Measurements from ENCODE around the gene TUBGCP3.

The TUBGCP3 gene

DNA sequence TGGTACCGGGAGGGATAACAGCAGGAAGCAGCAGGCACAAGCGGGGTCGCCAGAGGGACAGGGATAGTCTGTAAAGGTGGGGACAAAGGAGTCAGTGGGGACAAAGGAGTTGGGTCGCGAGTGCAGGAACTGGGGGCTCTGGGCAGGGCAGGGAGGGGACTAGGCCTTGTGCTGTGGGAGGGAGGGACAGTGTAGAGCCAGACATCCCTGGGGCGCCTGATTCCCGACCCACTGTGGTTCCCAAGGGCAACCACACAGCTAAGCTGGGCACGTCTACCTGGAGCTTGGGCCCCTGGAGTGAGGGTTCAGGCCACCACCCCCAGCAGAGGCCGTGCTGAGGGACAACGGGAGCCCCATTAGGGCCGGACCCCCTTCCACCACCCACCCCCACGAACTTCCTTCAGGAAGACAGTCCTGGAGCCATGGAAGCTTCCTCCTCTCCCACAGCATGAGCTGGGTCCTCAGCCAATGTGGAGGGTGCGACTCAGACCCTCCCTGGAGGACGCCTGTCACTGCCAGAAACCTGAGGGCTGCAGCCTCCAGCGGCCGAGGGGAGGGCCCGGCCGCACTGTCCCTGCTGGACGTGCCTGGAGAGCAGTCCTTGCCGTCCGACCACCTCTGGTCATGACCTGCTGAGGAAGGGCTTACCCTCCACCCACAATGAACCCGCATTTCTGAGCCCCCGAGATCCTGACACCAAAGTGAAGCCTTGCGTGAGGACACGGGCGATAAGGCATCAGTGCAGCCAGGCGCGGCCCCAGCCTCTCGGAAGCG is 133.9 kb downstream of the TUBGCP3 start:
- DNase-seq (ENCODE audit: low spot score), result no peak

- DNase-seq (ENCODE audit: low spot score), result no peak
These were observed 134.6 kb downstream of the TUBGCP3 start for GRCh38 chr13:112453207-112453829.

DNA sequence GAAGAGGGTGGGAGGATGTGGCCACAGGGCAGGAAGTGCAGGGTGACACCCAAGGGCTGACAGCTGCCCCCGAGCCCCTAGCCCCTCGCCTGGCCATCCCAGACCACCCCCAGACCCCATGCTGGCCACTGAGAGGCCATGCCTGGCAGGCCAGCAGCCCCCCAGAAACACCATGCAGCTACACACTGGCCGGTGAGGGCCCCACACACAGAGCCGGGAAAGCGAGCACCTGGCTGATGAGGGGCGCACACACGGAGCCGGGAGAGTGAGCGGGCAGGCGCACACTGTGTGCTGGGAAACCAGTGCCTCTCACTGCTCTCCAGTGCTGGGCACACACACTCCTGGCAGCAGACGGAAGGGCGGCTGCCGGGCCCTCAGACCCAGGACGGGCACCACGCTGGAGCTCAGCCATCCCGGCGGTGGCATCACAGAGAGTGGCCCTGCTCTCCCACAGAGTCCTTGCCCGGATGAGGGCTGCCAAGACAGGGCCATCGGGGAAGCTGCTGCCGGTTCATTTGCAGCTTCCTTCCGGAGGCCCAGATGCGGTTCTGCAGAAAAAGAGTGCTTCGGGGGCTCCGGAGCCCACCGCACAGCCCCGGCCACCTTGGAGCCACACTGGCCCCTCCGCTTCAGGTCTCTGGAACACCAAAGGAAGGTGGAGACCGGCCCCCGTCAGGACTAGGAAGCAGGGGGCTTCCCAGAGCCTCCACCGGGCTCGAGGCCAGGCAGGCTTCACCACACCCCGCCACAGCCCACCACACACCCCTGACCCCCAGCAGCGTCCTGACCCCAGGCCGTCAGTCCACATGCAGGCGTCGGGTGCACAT is 135.4 kb downstream of the TUBGCP3 start:
- no peak for DNase-seq (ENCODE audit: low spot score)

- DNase-seq (ENCODE audit: low spot score), result no peak
These were observed 136.2 kb downstream of the TUBGCP3 start for GRCh38 chr13:112451512-112452379.

GRCh38 chr13:112450904-112451240 is 137.1 kb downstream of the TUBGCP3 start:
- DNase-seq (ENCODE audit: low spot score), result no peak

DNA sequence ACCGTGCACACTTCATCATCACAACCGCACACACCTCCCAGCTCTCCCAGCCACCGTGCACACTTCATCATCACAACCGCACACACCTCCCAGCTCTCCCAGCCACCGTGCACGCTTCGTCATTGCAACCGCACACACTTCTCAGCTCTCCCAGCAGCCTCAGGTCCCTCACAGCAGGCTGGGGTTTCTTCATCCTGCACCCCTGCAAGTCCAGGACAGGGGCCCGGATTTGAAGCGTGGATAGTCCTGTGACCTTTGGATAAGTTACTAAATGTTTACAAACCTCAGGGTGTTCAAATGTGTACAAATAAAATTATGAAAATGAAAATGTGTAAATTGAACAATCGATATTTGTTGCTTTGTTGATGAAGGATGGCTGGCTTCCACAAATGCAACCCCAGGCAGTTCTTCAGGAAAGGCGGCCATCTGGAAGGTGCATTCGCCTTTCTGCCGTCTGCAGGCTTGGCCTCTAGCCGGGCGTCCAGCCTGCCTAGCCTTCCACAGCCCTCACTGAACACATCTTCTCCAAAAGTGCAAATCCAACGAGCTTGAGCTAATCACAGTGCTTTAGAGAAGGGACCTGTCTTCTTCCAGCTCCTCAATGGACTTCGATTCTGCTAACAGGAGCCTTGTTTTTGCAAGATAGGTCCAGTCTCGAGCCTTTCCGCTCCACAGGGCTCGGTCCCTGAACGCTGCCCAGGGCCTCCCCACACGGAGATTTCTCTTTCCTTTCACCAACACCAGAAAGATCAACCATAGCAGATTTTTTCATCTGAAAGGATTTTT is 137.6 kb downstream of the TUBGCP3 start:
- DNase-seq (ENCODE audit: low spot score), result no peak

DNA sequence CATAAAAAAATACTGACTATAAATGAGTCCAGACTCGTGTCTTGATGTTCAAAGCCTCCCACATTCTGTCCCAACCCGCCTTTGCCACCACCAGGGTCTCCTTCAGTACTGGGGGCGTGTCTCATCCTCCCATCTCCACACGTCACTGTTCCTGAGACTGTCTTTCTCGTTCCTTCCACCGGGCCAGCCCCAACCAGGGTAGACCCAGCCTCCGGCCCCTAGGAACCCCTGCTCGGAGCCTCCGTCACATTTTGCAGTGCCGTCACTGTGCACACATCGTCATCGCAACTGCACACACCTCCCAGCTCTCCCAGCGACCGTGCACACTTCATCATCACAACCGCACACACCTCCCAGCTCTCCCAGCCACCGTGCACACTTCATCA is 138.4 kb downstream of the TUBGCP3 start:
- no peak for DNase-seq (ENCODE audit: low spot score)

DNA sequence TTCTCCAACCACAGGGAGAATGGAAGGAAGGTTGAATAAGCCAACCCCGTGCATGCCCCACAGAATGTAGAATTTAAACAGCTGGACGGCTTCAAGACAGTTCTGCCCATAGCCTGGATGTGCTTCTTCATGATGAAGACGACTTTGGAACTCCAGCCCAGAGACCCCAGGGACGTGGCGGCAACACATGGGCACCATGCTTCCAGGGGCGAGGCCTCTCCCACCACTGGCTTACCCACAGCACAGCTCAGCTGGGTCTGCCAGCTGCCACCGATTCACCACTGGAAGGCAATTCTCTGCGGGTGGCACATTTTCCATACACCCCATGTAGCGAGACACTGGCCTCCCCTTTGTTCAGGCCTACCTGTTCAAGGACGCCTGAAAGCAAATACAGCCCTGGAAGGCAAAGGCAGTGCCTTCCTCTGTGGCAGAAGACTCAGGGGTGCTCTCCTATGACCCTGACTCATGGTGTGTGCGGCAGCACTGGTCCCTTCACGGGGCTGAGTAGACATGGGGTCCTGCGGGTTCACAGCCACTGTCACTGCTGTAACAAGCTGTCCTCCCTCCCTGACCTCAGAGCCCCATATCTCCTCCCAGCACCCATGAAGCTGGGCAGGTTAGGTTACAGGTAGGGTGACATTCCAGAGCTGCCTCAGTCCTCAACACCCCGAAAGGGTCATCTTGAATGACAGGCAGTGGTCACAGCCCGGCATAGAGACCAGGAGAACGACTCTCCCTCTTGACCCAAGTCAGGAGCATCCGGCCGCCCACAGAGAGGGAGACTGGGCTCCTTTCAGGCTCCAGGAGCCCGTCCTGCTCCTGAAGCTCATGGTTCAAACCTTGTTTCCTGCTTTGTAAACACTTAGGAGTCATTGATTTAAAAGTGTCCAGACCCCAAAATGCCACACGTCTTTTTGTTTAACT is 139.1 kb downstream of the TUBGCP3 start:
- DNase-seq (ENCODE audit: low spot score), result no peak

GRCh38 chr13:112447761-112448603 is 140.0 kb downstream of the TUBGCP3 start:
- DNase-seq (ENCODE audit: low spot score), result no peak

- no peak for DNase-seq (ENCODE audit: low spot score)
These were observed 140.6 kb downstream of the TUBGCP3 start for GRCh38 chr13:112447306-112447705.

DNA sequence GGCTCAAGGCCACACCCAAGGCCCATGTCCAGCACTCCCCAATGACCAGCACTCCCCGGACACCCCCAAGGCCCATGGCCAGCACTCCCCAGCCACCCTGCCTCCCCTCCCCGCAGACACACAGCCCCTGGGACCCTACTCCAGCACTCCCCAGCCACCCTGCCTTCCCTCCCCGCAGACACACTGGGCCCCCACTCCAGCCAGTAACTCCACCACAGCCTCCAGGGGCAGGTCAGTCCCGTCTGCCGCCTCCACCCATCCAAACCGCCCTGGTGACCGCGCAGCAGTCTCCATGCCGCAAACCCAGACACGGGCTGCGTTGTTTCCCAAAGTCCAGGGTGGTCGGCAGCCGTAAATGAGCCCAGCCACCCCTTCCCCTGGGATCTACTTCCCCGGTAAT is 141.1 kb downstream of the TUBGCP3 start:
- no peak for DNase-seq (ENCODE audit: low spot score)

DNA sequence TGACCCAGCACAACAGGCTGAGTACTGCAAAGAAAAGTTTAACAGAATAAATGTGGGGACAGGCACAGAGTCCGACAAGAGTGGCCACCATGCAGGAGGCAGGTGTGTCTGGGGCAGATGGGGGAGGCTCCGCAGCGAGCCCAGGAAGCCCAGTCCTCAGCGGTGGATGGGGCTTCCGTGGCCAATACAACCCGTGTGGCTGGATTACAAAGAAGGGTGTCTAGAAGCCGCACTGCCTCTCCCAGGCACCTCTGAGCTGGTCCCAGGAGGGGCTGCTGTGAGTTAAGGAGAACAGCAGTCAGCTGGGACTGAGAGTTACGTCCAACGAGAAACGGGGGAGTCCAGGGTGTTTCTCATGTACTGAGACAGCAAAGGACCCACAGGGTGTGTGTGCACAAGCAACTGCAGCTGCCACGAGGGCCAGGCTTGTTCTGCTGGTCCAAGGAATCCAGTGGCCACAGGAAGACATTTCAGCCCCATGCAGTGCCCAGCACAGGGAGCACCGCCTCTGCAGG is 141.5 kb downstream of the TUBGCP3 start:
- no peak for DNase-seq (ENCODE audit: low spot score)

DNA sequence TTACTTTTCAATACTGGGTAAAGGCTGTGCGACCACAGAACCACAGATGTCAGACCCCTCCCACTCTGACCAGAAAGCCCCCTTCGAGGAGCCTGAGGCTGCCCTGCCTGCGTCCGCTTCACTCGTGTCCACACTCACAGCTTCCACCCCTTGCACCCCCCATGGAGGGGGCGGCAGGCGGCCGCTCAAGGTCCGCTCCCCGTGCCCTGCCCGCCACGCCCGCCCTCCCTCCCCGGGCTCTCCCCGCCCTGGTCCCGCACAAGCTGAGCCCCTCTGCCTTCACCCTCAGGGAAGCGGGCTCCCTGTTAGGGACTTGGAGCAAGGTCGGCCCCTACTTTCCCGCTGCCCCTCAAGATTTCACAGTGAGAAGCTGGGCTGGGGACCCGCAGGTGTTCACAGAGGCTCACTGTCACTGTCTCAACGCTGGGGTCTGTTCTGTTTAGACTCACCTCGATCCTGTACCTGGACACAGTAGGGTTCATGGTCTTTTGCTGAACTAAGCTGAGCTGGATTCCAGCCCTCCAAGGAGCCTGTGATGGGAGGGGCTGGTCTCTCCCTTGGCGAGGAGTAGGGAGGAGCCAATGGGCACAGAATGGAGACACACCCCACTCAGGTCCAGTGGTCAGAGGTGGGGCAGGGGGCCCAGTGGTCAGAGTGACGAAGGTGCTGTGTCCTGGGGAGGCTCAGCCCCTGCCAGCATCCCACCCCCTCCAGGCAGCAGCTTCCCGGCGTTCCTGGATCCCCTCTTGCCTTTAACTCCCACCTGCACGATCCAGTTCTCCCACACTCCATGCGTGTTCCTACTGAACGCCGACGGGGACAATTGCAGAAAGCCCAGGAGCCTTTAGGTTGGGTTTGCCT is 142.3 kb downstream of the TUBGCP3 start:
- DNase-seq (ENCODE audit: low spot score), result no peak

GRCh38 chr13:112444416-112445399 is 143.2 kb downstream of the TUBGCP3 start:
- no peak for DNase-seq (ENCODE audit: low spot score)

DNA sequence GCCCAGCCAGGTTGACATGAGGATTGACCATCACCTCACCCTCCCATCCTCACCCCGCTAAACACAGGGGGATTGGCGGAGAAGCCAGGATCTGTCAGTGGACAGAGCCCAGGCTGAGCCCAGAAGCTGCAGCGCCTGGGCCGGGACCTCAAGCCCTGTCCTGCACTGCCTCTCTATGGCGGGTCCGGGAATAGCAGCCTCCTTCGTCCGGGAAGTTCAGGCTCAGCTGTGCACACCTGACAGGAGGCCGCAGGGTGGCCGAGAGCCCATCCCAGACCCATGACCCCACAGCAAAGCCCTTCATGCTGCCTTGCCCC is 144.0 kb downstream of the TUBGCP3 start:
- peak; percentile 18 for DNase-seq (ENCODE audit: low spot score)

DNA sequence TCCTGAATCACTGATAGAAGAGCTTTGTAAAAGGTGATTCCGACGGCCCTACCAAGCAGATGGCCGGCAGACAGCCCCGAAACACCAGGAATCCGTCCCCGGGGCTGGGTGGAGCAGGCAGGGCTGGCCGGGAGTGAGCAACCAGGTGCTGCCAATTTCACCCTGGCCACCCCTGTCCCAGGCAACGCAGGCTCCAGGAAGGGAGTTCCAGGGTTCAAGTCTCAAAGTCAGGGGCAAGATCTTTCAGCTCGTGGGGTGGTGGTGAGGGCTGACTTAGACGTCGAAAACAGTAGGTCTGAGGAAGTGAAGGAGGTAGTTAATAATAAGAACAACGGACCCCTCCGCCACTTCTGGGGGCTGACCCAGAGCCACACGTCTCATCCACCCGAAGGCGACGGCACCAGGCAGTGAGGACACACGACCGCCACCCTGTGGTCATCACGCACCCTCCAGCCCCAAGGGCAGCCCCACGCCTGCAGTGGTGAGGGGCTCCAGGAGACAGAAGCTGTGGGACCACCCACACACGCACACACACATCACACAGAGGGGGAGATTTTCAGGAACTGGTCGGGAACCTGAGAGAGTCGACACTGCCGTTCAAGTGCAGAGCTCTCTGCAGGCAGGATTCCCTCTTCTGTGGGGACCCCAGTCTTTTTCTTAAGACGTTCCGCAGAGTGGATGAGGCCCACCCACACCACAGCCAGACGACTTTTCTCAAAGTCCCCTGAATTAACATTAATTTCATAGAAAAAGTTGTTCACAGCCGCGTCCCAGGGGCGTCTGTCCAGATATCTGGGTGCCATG is 144.6 kb downstream of the TUBGCP3 start:
- no peak for DNase-seq (ENCODE audit: low spot score)

All from pons (tissue), 1 donor.